Endothelial cell of umbilical vein (primary cell): ENCODE data around the gene KAZN. TPM values are rescaled to one million over a fixed set of nuclear protein-coding genes. Genes with fewer than 3 reads are reported as not detected.

ENCODE experiments used
- BruUV-seq: library from RNA; stranded (reverse); fragments of 400-500 nt; replicated peaks from 2 replicates; lab custom pipeline; 2021; lab: Mats Ljungman, UMichigan
- CTCF ChIA-PET: fragments of 300-600, 350-600 bp; sonication (Branson Sonifier 250); formaldehyde crosslinking; loops from one replicate; lab custom pipeline; 2021; ENCODE audit warnings: antibody characterized with exemption, inconsistent platforms; lab: Charles Lee
- POLR2A ChIA-PET: fragments of 300-600, 350-600 bp; sonication (Branson Sonifier 250); formaldehyde crosslinking; loops from one replicate; lab custom pipeline; 2021; ENCODE audit warnings: antibody characterized with exemption, inconsistent platforms; lab: Charles Lee
- DNase-seq: peaks from one replicate; pipeline ENCODE4 v3.0.0-alpha.2; 2011; ENCODE audit warnings: low read depth, low spot score
- FAIRE-seq: peaks from 2 replicates; lab custom pipeline; 2011; peaks lifted over from hg19 to GRCh38; lab: Jason Lieb, UNC
- H2AFZ ChIP-seq: 2 replicates; pipeline ENCODE4 v1.6.0; 2012; ENCODE audit warnings: low read depth, low read length, control low read depth, inconsistent platforms
- H3K27ac ChIP-seq: 2 replicates; pipeline ENCODE4 v1.5.1; 2011; ENCODE audit warnings: low read depth, mild to moderate bottlenecking, control low read depth, low read length, moderate library complexity; ENCODE audit not compliant: insufficient read depth
- H3K27me3 ChIP-seq, 2 experiments: 2 replicates each; pipeline versions ENCODE4 v1.6.0 to v1.6.1; 2011; ENCODE audit warnings: low read length in 2 of 2, mixed read lengths in 1 of 2; ENCODE audit not compliant: control insufficient read depth in 2 of 2, insufficient read depth in 2 of 2
- H3K36me3 ChIP-seq, 2 experiments: 2 replicates in 1 of 2; 3 replicates in 1 of 2; pipeline ENCODE4 v1.5.1; 2011; ENCODE audit warnings: low read length in 2 of 2, mild to moderate bottlenecking in 1 of 2, moderate library complexity in 1 of 2; ENCODE audit not compliant: control insufficient read depth in 2 of 2, insufficient read depth in 2 of 2; ENCODE audit errors: extremely low read depth in 1 of 2
- H3K4me1 ChIP-seq: 3 replicates; pipeline ENCODE4 v1.5.1; 2011; ENCODE audit warnings: mild to moderate bottlenecking, low read length; ENCODE audit not compliant: control insufficient read depth, insufficient read depth; ENCODE audit errors: extremely low read depth
- H3K4me2 ChIP-seq: 2 replicates; pipeline ENCODE4 v1.6.1; 2011; ENCODE audit warnings: low read length, control low read depth, mixed read lengths; ENCODE audit not compliant: insufficient read depth
- H3K4me3 ChIP-seq, 3 experiments: fragments of 200-600 bp in 1 of 3; sonication (generic), shearing (Covaris generic) in 1 of 3; replicated peaks in 1 of 3; 2 replicates each; pipeline ENCODE4 v1.5.1; 2011 to 2016; ENCODE audit warnings: control low read depth in 3 of 3, low read length in 3 of 3, mild to moderate bottlenecking in 2 of 3, inconsistent platforms in 1 of 3, low read depth in 1 of 3, moderate library complexity in 1 of 3; ENCODE audit not compliant: insufficient read depth in 1 of 3
- H3K79me2 ChIP-seq: 2 replicates; pipeline ENCODE4 v1.6.0; 2012; ENCODE audit warnings: low read length, inconsistent platforms; ENCODE audit not compliant: control insufficient read depth, insufficient read depth
- H3K9ac ChIP-seq: replicated peaks from 2 replicates; pipeline ENCODE3; 2011; ENCODE audit warnings: low read length, control low read depth; ENCODE audit not compliant: insufficient read depth; ENCODE audit errors: extremely low read depth
- H3K9me1 ChIP-seq: replicated peaks from 3 replicates; pipeline ENCODE4 v1.6.0; 2011; ENCODE audit warnings: mild to moderate bottlenecking, low read length; ENCODE audit not compliant: control insufficient read depth, insufficient read depth; ENCODE audit errors: extremely low read depth
- H3K9me3 ChIP-seq: replicated peaks from 2 replicates; pipeline ENCODE4 v1.5.1; 2012; ENCODE audit warnings: low read length, inconsistent platforms; ENCODE audit not compliant: control insufficient read depth, insufficient read depth
- H4K20me1 ChIP-seq: replicated peaks from 2 replicates; pipeline ENCODE3; 2011; ENCODE audit warnings: mild to moderate bottlenecking, low read length; ENCODE audit not compliant: control insufficient read depth, insufficient read depth; ENCODE audit errors: extremely low read depth
- CTCF ChIP-seq, 2 donors: IDR thresholded peaks; 1 replicate in 1 of 2; 2 replicates in 1 of 2; pipeline ENCODE4 v1.5.1; 2011; ENCODE audit warnings: low read length in 2 of 2, mild to moderate bottlenecking in 2 of 2, moderate library complexity in 2 of 2, control low read depth in 1 of 2, inconsistent platforms in 1 of 2, low read depth in 1 of 2; ENCODE audit not compliant: insufficient read depth in 1 of 2; ENCODE audit errors: extremely low read depth in 1 of 2
- EZH2 ChIP-seq: IDR thresholded peaks from 2 replicates; pipeline ENCODE4 v1.6.1; 2012; ENCODE audit warnings: borderline replicate concordance, low read depth, mild to moderate bottlenecking, moderate library complexity, low read length, inconsistent platforms; ENCODE audit not compliant: severe bottlenecking
- FOS ChIP-seq: IDR thresholded peaks from 2 replicates; pipeline ENCODE4 v1.6.1; 2011; ENCODE audit warnings: mild to moderate bottlenecking, low read length, moderate library complexity, borderline replicate concordance; ENCODE audit not compliant: insufficient read depth
- GATA2 ChIP-seq: IDR thresholded peaks from 2 replicates; pipeline ENCODE4 v1.7.0; 2011; ENCODE audit warnings: low read depth, mild to moderate bottlenecking, moderate library complexity, mixed read lengths, low read length; ENCODE audit not compliant: insufficient read length, insufficient read depth
- JUN ChIP-seq: IDR thresholded peaks from 2 replicates; pipeline ENCODE4 v1.6.1; 2011; ENCODE audit warnings: borderline replicate concordance, low read depth; ENCODE audit not compliant: insufficient read length, insufficient read depth
- MAX ChIP-seq: IDR thresholded peaks from 2 replicates; pipeline ENCODE4 v1.6.1; 2011; ENCODE audit not compliant: insufficient read depth, insufficient read length
- MYC ChIP-seq: IDR thresholded peaks from one replicate; pipeline ENCODE4 v1.6.1; 2011; ENCODE audit warnings: mild to moderate bottlenecking, low read depth, low read length
- POLR2A ChIP-seq: IDR thresholded peaks from 2 replicates; pipeline ENCODE4 v1.6.1; 2012; ENCODE audit warnings: low read depth, mild to moderate bottlenecking, control low read depth, low read length
- POLR2AphosphoS5 ChIP-seq: IDR thresholded peaks from 2 replicates; pipeline ENCODE4 v1.6.1; 2012; ENCODE audit warnings: low read depth, mild to moderate bottlenecking, control low read depth, low read length, moderate library complexity; ENCODE audit not compliant: insufficient read depth
- dilution Hi-C: fragments of 300-500 bp; cut with MboI; formaldehyde crosslinking; loops from one replicate; pipeline ENCODE4 v1.15.0; 2019; ENCODE audit warnings: low sequenced_read_pairs; ENCODE audit not compliant: extremely low pct_ligation_motif_present
- intact Hi-C: fragments of 100-400 bp; cut with micrococcal nuclease; formaldehyde crosslinking; loops from one replicate; pipeline ENCODE4 v1.10.0; 2022
- polyA plus RNA-seq, 4 experiments: library from polyadenylated mRNA; depleted of rRNA in 3 of 4; stranded (reverse) in 3 of 4; unstranded in 1 of 4; fragments of >200 nt; gene quantifications; 2 replicates each; pipeline versions ENCODE4 v1.2.1 to v1.2.3, GENCODE V29; 2011 to 2012; ENCODE audit warnings: missing spikeins in 1 of 4
- total RNA-seq: library from RNA; stranded (reverse); gene quantifications from 2 replicates; pipeline ENCODE4 v1.2.3, GENCODE V29; 2021

The KAZN gene
- total and polyA plus RNA-seq, 2 donors (not counting 3 experiments of a cell fraction or from before 2014, with no cell fraction given): 1.6 to 5.8 TPM

GRCh38 chr1:14784790-14785773 lies 186.6 kb downstream of the KAZN start:
- no peak overlapping the region for H3K4me3 ChIP-seq
- no peaks in the 10 kb centered on the region for H3K9me3 ChIP-seq
- dilution Hi-C loops: no loop called here
- no peak overlapping the region for H3K4me2 ChIP-seq
- no peaks in the 10 kb centered on the region for H3K9me1 ChIP-seq
- no peaks in the 10 kb centered on the region for H3K4me1 ChIP-seq
- no TSS peak for BruUV-seq
- H3K27ac ChIP-seq: no peak overlapping the region
- TF ChIP-seq MAX: no peak
- TF ChIP-seq FOS: no peak
- TF ChIP-seq GATA2: no peak
- no peak for TF ChIP-seq POLR2AphosphoS5
- TF ChIP-seq POLR2A: no peak
- TF ChIP-seq JUN: no peak
- no peak for TF ChIP-seq EZH2
- TF ChIP-seq CTCF (IDR thresholded peaks at IDR 0.05; ENCODE audit: extremely low read depth in 1 of 2, insufficient read depth in 1 of 2, low read depth in 1 of 2, low read length in 2 of 2): no peak
- TF ChIP-seq MYC: no peak
- FAIRE-seq (no peak), DNase-seq (no peak)
- POLR2A ChIA-PET: no interaction called here
- H3K9ac ChIP-seq: no peak overlapping the region
- H3K79me2 ChIP-seq: no peaks in the 10 kb centered on the region
- H3K36me3 ChIP-seq: no peaks in the 10 kb centered on the region
- H2AFZ ChIP-seq: no peak overlapping the region
- intact Hi-C loops: no loop called here
- CTCF ChIA-PET: no interaction called here
- no peaks in the 10 kb centered on the region for H4K20me1 ChIP-seq
- no peaks in the 10 kb centered on the region for H3K27me3 ChIP-seq
